Measurements from ENCODE around the gene C1QTNF6. TPM values are rescaled to one million over a fixed set of nuclear protein-coding genes. Genes with fewer than 3 reads are reported as not detected.
"Not testable (repeated sequence)": the region's sequence is repeated elsewhere in the genome, so short reads cannot be mapped to it uniquely, and the experiment has no call there.

C1QTNF6 gene
- total and polyA plus RNA-seq, 12 donors, result 2.2 to 45.7 (median 7.1) TPM

GRCh38 chr22:37233751-37234631 lies 45.9 kb upstream of the C1QTNF6 start:
- H3K4me1 ChIP-seq (replicated peaks in 1 of 2), result peaks cover 13 to 23% of the 10 kb centered on the region in 2 donors
- no peaks in the 10 kb centered on the region for H3K9me3 ChIP-seq (replicated peaks in 1 of 3)
- intact Hi-C loops (cut with DNase I), result no loop called here
- WGBS, 4 donors, result 39 to 55% (median 49%) methylated on average over 18 to 27 of the region's 27 CpGs
- no peaks in the 10 kb centered on the region for H3K27me3 ChIP-seq
- no peaks in the 10 kb centered on the region for H3K36me3 ChIP-seq (replicated peaks in 1 of 2)
- no peak overlapping the region for H3K27ac ChIP-seq
- TF ChIP-seq POLR2A (IDR thresholded peaks at IDR 0.05), result no peak
- TF ChIP-seq CTCF (IDR thresholded peaks at IDR 0.05), result no peak
- DNase-seq, result peak in 3 of 7 donors; percentile 33 to 51 (median 33)
- H3K4me3 ChIP-seq, result no peak overlapping the region

GRCh38 chr22:37233371-37233750 lies 45.3 kb upstream of the C1QTNF6 start:
- H3K4me1 ChIP-seq (replicated peaks in 1 of 2), result peaks cover 14 to 27% of the 10 kb centered on the region in 2 donors
- WGBS, 4 donors, result 88 to 93% (median 89%) methylated on average over 12 of the region's 12 CpGs
- H3K9me3 ChIP-seq (replicated peaks in 1 of 3); intact Hi-C loops (cut with DNase I); H3K27me3 ChIP-seq; H3K4me3 ChIP-seq; H3K36me3 ChIP-seq (replicated peaks in 1 of 2); DNase-seq; H3K27ac ChIP-seq: not testable (repeated sequence)

GRCh38 chr22:37232140-37232998 lies 44.3 kb upstream of the C1QTNF6 start:
- H3K4me3 ChIP-seq, result no peak overlapping the region
- H3K27me3 ChIP-seq, result no peaks in the 10 kb centered on the region
- H3K9me3 ChIP-seq (replicated peaks in 1 of 3), result no peaks in the 10 kb centered on the region
- H3K4me1 ChIP-seq (replicated peaks in 1 of 2), result peaks cover 14 to 27% of the 10 kb centered on the region in 2 donors
- TF ChIP-seq CTCF (IDR thresholded peaks at IDR 0.05) (no peak), POLR2A (IDR thresholded peaks at IDR 0.05) (no peak)
- intact Hi-C loops (cut with DNase I), result no loop called here
- no peak for DNase-seq
- WGBS, 4 donors, result 90 to 93% (median 92%) methylated on average over 5 to 15 of the region's 15 CpGs
- H3K36me3 ChIP-seq (replicated peaks in 1 of 2), result no peaks in the 10 kb centered on the region
- H3K27ac ChIP-seq, result no peak overlapping the region

- Histone ChIP-seq H3K9me3 (replicated peaks in 1 of 3) (no peaks in the 10 kb centered on the region), H3K36me3 (replicated peaks in 1 of 2) (no peaks in the 10 kb centered on the region), H3K27me3 (no peaks in the 10 kb centered on the region), H3K27ac (no peak overlapping the region), H3K4me1 (replicated peaks in 1 of 2) (peaks cover 14 to 27% of the 10 kb centered on the region in 2 donors), H3K4me3 (no peak overlapping the region)
- 79 to 86% (median 83%) methylated on average over 21 of the region's 21 CpGs for WGBS, 4 donors
- intact Hi-C loops (cut with DNase I), result no loop called here
- DNase-seq, result no peak
- no peak for TF ChIP-seq CTCF (IDR thresholded peaks at IDR 0.05)
- no peak for TF ChIP-seq POLR2A (IDR thresholded peaks at IDR 0.05)
Measured at GRCh38 chr22:37231406-37232139, 43.5 kb upstream of the C1QTNF6 start.

Data from adrenal gland (tissue), 12 donors.